ENCODE results near the gene SLC27A2. TPM values are rescaled to one million over a fixed set of nuclear protein-coding genes. Genes with fewer than 3 reads are reported as not detected.

Gene SLC27A2
- total RNA-seq, 2 donors from 2014 or later = 35.6 to 55.7 TPM

DNA sequence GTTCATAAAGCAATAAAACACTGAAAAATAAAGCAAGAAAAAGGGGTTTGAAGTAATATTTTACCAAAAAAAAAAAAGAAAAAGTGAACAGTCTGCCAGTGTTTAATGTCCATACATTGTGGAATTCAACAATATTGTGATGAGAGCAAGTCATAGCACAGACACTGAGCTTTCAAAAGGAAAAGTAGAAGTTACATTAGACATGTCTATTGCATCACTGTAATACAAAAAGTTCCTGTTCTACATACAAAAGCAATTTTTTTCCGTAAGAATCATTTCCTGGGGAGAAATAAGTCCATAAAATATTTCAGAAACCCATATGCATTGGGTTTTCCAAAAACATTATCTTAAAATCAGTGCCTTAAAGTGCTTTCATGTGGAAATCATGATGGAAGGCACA lies 95.4 kb downstream of the SLC27A2 start:
- Histone ChIP-seq H3K36me3 (no peaks in the 10 kb centered on the region), H3K4me3 (no peak overlapping the region), H3K4me1 (no peaks in the 10 kb centered on the region), H3K9ac (ENCODE audit: low read depth in 2 of 2, low read length in 2 of 2) (no peak overlapping the region), H3K9me3 (no peaks in the 10 kb centered on the region), H3K27ac (no peak overlapping the region), H3K27me3 (no peaks in the 10 kb centered on the region)
- DNase-seq = no peak
- TF ChIP-seq, protein P1, sequence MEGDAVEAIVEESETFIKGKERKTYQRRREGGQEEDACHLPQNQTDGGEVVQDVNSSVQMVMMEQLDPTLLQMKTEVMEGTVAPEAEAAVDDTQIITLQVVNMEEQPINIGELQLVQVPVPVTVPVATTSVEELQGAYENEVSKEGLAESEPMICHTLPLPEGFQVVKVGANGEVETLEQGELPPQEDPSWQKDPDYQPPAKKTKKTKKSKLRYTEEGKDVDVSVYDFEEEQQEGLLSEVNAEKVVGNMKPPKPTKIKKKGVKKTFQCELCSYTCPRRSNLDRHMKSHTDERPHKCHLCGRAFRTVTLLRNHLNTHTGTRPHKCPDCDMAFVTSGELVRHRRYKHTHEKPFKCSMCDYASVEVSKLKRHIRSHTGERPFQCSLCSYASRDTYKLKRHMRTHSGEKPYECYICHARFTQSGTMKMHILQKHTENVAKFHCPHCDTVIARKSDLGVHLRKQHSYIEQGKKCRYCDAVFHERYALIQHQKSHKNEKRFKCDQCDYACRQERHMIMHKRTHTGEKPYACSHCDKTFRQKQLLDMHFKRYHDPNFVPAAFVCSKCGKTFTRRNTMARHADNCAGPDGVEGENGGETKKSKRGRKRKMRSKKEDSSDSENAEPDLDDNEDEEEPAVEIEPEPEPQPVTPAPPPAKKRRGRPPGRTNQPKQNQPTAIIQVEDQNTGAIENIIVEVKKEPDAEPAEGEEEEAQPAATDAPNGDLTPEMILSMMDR (IDR thresholded peaks at IDR 0.05) = no peak
- intact Hi-C loops (cut with DNase I) = no loop called here

DNA sequence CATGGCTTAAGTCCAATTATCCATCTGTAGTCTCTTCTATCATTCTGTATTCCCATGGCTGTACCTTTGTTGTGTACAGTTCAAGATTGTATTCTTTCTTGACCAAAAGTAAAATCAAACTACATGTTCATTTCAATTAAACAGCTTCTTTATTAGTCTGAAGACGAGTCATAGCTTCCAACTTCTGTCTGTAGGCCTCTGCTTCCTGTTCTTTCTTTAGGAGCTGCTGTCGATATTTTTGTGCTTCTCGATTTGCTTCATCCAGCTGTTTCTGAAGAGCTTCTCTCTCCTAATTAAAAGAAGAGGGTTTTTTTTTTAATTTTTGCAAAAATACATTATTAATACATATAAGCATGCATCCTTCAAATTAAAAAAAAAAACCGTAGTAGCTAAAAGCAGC lies 96.5 kb downstream of the SLC27A2 start:
- TF ChIP-seq, protein P1 (IDR thresholded peaks at IDR 0.05) = no peak
- intact Hi-C loops (cut with DNase I) = no loop called here
- no peak overlapping the region for H3K4me3 ChIP-seq
- H3K4me1 ChIP-seq = no peaks in the 10 kb centered on the region
- no peaks in the 10 kb centered on the region for H3K36me3 ChIP-seq
- DNase-seq = no peak
- no peaks in the 10 kb centered on the region for H3K27me3 ChIP-seq
- no peaks in the 10 kb centered on the region for H3K9me3 ChIP-seq
- H3K27ac ChIP-seq = no peak overlapping the region
- no peak overlapping the region for H3K9ac ChIP-seq (ENCODE audit: low read depth in 2 of 2, low read length in 2 of 2)

DNA sequence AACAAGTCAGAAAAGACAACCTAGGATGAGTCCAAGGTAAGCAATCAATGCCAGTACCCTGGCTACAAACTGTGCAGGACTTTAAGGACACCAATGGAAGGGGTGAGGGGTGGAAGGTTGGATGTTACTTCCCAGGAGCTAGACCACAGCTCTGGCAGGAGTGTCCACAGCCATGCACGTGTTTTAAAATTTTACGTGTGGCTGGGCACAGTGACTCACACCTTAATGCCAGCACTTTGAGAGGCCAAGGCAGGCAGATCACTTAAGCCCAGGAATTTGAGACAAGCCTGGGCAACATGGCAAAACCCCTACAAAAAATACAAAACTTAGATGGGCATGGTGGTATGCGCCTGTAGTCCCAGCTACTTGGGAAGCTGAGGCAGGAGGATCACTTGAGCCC lies 98.3 kb downstream of the SLC27A2 start:
- TF ChIP-seq, protein P1 (IDR thresholded peaks at IDR 0.05) = no peak
- Histone ChIP-seq H3K36me3 (no peaks in the 10 kb centered on the region), H3K4me1 (no peaks in the 10 kb centered on the region), H3K4me3 (no peak overlapping the region), H3K27me3 (no peaks in the 10 kb centered on the region), H3K27ac (no peak overlapping the region), H3K9ac (ENCODE audit: low read depth in 2 of 2, low read length in 2 of 2) (no peak overlapping the region), H3K9me3 (no peaks in the 10 kb centered on the region)
- DNase-seq = no peak
- intact Hi-C loops (cut with DNase I) = no loop called here

DNA sequence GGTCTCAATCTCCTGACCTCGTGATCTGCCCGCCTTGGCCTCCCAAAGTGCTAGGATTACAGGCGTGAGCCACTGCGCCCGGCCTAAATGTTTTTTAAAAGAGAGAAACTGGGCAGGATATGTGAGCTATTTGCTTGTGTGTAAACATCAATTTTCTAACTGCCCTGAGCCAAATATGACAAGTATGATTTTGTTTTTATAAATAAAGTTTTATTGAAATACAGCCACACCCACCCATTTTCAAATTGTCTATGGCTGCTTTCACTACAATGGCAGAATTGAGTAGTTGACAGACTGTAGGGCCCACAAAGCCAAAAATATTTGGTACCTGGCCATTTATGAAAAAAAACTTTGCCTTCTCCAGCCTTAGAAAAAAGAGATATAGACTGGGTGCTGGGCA lies 99.4 kb downstream of the SLC27A2 start:
- H3K9me3 ChIP-seq = no peaks in the 10 kb centered on the region
- H3K27ac ChIP-seq = no peak overlapping the region
- no peak overlapping the region for H3K9ac ChIP-seq (ENCODE audit: low read depth in 2 of 2, low read length in 2 of 2)
- DNase-seq = no peak
- no peaks in the 10 kb centered on the region for H3K36me3 ChIP-seq
- no peaks in the 10 kb centered on the region for H3K27me3 ChIP-seq
- TF ChIP-seq, protein P1 (IDR thresholded peaks at IDR 0.05) = no peak
- intact Hi-C loops (cut with DNase I) = no loop called here
- no peaks in the 10 kb centered on the region for H3K4me1 ChIP-seq
- no peak overlapping the region for H3K4me3 ChIP-seq

Other genes with a start within 250 kb of the SLC27A2 start
- 1 to 10 TPM; 2.7 to 3.0 TPM for gene ATP8B4, start 63.0 kb upstream of the SLC27A2 start, total RNA-seq
- gene HDC, start 83.5 kb downstream of the SLC27A2 start, total RNA-seq = 1 to 10 TPM; 2.0 to 4.1 TPM
- 10 to 100 TPM; 13.6 to 15.7 TPM for gene GABPB1, start 173.0 kb downstream of the SLC27A2 start, total RNA-seq
- 10 to 100 TPM; 54.4 to 98.9 TPM for gene USP8, start 242.2 kb downstream of the SLC27A2 start, total RNA-seq